Gastroesophageal sphincter (tissue), 3 donors: ENCODE data around the gene PHF1.

Experiments
- EP300 ChIP-seq: sonication (generic); formaldehyde crosslinking; IDR thresholded peaks from one replicate; pipeline ENCODE4 v1.6.1; 2017; ENCODE audit warnings: antibody characterized with exemption, mild to moderate bottlenecking
- POLR2A ChIP-seq, 2 donors: fragments of 450-650 bp; IDR thresholded peaks; one replicate each; pipeline ENCODE4 v1.6.1; 2017; ENCODE audit warnings: antibody characterized with exemption in 2 of 2, mild to moderate bottlenecking in 2 of 2, moderate library complexity in 1 of 2
- POLR2AphosphoS5 ChIP-seq: sonication (generic); formaldehyde crosslinking; IDR thresholded peaks from one replicate; pipeline ENCODE4 v1.6.1; 2017; ENCODE audit warnings: antibody characterized with exemption
- TF ChIP-seq, protein P1 (sequence below), 4 experiments: fragments of 200-600 bp in 2 of 4; fragments of 450-650 bp in 2 of 4; sonication (generic) in 1 of 4; IDR thresholded peaks; one replicate each; pipeline ENCODE4 v1.5.1; 2017 to 2019; ENCODE audit warnings: antibody characterized with exemption in 4 of 4, mild to moderate bottlenecking in 2 of 4, moderate library complexity in 2 of 4

- TF ChIP-seq, protein P1, sequence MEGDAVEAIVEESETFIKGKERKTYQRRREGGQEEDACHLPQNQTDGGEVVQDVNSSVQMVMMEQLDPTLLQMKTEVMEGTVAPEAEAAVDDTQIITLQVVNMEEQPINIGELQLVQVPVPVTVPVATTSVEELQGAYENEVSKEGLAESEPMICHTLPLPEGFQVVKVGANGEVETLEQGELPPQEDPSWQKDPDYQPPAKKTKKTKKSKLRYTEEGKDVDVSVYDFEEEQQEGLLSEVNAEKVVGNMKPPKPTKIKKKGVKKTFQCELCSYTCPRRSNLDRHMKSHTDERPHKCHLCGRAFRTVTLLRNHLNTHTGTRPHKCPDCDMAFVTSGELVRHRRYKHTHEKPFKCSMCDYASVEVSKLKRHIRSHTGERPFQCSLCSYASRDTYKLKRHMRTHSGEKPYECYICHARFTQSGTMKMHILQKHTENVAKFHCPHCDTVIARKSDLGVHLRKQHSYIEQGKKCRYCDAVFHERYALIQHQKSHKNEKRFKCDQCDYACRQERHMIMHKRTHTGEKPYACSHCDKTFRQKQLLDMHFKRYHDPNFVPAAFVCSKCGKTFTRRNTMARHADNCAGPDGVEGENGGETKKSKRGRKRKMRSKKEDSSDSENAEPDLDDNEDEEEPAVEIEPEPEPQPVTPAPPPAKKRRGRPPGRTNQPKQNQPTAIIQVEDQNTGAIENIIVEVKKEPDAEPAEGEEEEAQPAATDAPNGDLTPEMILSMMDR (IDR thresholded peaks at IDR 0.05): no peak
- TF ChIP-seq EP300: no peak
- TF ChIP-seq POLR2AphosphoS5: no peak
- no peak for TF ChIP-seq POLR2A (IDR thresholded peaks at IDR 0.05)
Measured at GRCh38 chr6:33390767-33391277, 20.0 kb upstream of the PHF1 start.
